ENCODE results near the gene TMEM270.
"Not testable (repeated sequence)": the region's sequence is repeated elsewhere in the genome, so short reads cannot be mapped to it uniquely, and the experiment has no call there.

The TMEM270 gene

DNA sequence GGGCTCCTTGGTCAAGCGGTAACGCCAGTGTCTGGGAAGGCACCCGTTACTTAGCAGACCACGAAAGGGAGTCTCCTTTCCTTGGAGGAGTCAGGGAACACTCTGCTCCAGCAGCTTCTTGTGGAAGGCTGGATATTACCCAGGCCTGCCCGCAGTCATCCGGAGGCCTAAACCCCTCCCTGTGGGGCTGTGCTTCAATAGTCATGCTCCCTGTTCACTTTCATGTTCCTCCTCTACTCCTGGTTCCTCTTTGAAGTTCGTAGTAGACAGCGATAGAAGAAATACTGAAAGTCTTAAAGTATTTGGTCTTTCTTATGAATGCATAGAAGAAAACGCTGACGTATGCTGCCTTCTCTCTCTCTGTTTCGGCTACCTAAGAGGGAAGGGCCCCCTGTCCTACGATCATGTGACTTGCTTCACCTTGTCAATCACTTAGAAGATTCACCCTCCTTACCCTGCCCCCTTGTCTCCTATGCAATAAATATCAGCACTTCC is 15.2 kb upstream of the TMEM270 start:
- H3K27me3 ChIP-seq (ENCODE audit: insufficient read depth, low read length): not testable (repeated sequence)

DNA sequence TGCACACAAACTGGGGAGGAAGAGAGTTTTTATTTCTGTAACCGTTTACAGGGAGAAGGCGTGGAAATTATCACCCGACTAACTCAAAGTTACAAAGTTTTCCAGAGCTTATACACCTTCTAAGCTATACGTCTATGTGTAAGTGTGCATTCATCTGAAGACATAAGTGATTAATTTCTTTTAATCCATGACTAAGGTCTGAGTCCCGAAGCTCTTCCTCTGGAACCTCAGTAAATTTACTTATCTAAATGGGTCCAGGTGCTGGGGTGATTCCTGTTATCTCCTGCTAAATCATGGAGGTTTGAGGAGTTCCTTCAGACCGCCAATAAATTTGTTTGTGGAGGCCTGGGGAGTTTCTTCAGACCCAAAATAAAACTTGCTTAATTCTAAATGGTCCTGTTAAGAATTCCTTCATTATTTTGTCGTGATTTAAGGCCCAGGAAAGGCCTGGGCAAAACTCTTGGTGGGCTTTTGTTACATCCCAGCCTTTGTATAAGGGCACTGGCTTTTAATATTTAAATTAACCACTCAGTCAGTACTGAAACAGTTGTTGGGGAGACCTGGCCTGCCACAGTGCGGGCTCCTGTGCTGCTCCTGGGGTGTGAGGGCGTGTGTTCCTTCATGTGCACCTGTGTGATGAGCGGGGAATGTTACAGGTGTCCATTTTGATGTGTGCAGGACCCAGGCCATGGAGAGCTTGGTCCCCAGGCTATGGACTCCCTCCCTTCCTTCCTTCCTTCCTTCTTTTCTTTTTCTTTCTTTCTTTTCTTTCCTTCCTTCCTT is 12.8 kb upstream of the TMEM270 start:
- Histone ChIP-seq H3K9me3 (ENCODE audit: insufficient read depth, low read depth, low read length) (peaks cover 7% of the 10 kb centered on the region; the same call in 1 of the 2 replicates), H3K9ac (ENCODE audit: low read depth, low read length) (no peak overlapping the region), H3K4me1 (ENCODE audit: insufficient read depth, low read length) (no peaks in the 10 kb centered on the region; the same call in 1 of the 2 replicates), H3K36me3 (ENCODE audit: insufficient read depth, low read depth, low read length) (no peaks in the 10 kb centered on the region), H3K27ac (ENCODE audit: low read length) (no peak overlapping the region), H3K4me3 (ENCODE audit: low read length) (no peak overlapping the region), H3K27me3 (ENCODE audit: insufficient read depth, low read length) (no peaks in the 10 kb centered on the region)

More for the DNA sequence above, 15.2 kb upstream of the TMEM270 start:
- not testable (repeated sequence) for H3K4me3 ChIP-seq (ENCODE audit: low read length); H3K27ac ChIP-seq (ENCODE audit: low read length); H3K9ac ChIP-seq (ENCODE audit: low read depth, low read length); H3K36me3 ChIP-seq (ENCODE audit: insufficient read depth, low read depth, low read length); H3K4me1 ChIP-seq (ENCODE audit: insufficient read depth, low read length); H3K9me3 ChIP-seq (ENCODE audit: insufficient read depth, low read depth, low read length)

DNA sequence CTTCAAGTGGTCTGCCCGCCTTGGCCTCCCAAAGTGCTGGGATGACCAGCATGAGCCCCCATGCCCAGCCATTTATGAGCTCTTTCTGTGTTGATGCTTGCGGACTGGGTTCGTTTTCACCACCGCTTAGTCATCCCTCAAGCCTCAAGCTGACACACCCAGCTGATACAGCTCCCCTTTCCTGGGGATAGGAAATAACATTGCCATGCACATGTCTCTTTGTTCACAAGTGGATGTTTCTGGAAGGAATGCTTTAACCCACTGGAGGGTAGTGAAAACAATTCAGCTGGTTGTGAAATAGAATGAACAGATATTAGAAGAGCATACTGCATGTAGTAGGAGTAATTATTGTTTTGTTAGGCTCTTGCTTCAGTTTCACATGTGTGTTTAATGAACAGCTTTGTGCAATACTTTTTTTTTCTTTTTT is 10.2 kb upstream of the TMEM270 start:
- Histone ChIP-seq H3K4me1 (ENCODE audit: insufficient read depth, low read length) (no peaks in the 10 kb centered on the region; the same call in 1 of the 2 replicates), H3K27me3 (ENCODE audit: insufficient read depth, low read length) (peaks cover 10% of the 10 kb centered on the region; the same call in 1 of the 2 replicates), H3K4me3 (ENCODE audit: low read length) (no peak overlapping the region), H3K9me3 (ENCODE audit: insufficient read depth, low read depth, low read length) (peaks cover 7% of the 10 kb centered on the region; the same call in 1 of the 2 replicates), H3K27ac (ENCODE audit: low read length) (no peak overlapping the region), H3K9ac (ENCODE audit: low read depth, low read length) (no peak overlapping the region), H3K36me3 (ENCODE audit: insufficient read depth, low read depth, low read length) (no peaks in the 10 kb centered on the region)

DNA sequence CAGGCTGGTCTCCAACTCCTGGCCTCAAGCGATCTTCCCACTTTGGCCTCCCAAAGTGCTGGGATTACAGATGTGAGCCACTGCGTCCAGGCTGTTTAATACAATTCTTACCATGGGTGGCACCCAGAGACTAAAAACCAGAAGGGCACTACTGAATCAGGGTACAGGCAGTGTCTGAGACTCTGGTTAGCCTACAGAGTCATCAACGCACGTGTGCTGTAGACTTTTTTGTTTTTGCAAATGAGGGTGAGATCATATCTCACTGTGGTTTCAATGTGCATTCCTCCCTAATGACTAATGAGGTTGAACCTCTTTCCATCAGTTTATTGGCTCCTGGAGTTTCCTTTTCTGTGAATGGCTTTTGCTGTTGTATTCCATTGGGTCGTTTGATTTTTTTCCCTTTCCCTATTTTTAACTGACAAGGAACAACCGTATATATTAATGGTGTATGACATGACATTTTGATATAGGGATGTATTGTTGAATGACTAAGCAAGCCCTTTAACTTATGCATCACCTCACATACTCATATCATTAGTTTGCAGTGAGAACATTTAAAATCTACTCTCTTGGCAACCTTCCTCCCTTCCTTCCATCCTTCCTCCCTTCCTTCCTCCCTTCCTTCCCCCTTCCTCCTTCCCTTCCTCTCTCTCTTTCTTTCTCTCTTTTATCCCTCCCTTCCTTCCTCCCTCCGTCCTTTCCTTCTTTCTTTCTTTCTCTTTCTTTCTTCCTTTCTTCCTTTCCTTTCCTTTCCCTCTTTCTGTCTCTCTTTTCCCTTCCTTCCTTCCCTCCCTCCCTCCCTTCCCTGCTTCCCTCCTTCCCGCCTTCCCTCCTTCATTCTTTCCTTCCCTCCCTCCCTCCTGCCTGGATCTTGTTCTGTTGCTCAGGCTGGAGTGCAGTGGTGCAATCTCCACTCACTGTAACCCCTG is 9.3 kb upstream of the TMEM270 start:
- peaks cover 7% of the 10 kb centered on the region; the same call in 1 of the 2 replicates for H3K9me3 ChIP-seq (ENCODE audit: insufficient read depth, low read depth, low read length)
- H3K4me1 ChIP-seq (ENCODE audit: insufficient read depth, low read length): no peaks in the 10 kb centered on the region; the same call in 1 of the 2 replicates
- H3K4me3 ChIP-seq (ENCODE audit: low read length): no peak overlapping the region
- H3K36me3 ChIP-seq (ENCODE audit: insufficient read depth, low read depth, low read length): no peaks in the 10 kb centered on the region
- H3K27me3 ChIP-seq (ENCODE audit: insufficient read depth, low read length): peaks cover 10% of the 10 kb centered on the region; the same call in 1 of the 2 replicates
- H3K27ac ChIP-seq (ENCODE audit: low read length): no peak overlapping the region
- H3K9ac ChIP-seq (ENCODE audit: low read depth, low read length): no peak overlapping the region

DNA sequence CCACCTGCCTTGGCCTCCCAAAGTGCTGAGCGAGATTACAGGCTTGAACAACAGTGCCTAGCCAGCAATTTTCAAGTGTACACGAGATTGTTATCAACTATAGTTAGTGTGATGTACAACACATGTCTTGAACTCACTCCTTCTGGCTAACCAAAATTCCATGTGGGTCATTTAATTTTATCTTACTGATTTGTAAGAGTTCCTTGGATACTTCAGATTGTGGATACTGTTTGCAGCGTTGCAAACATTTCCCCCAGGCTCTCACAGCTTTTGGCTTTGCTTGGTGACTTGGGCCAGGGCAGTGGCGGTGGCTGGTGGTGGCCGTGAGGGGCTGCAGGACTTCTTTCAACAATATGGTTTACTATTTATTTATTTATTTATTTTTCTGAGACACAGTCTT is 8.5 kb upstream of the TMEM270 start:
- no peaks in the 10 kb centered on the region; the same call in 1 of the 2 replicates for H3K4me1 ChIP-seq (ENCODE audit: insufficient read depth, low read length)
- H3K9me3 ChIP-seq (ENCODE audit: insufficient read depth, low read depth, low read length): peaks cover 6% of the 10 kb centered on the region; the same call in 1 of the 2 replicates
- no peaks in the 10 kb centered on the region for H3K36me3 ChIP-seq (ENCODE audit: insufficient read depth, low read depth, low read length)
- no peak overlapping the region for H3K4me3 ChIP-seq (ENCODE audit: low read length)
- H3K27me3 ChIP-seq (ENCODE audit: insufficient read depth, low read length): peaks cover 10% of the 10 kb centered on the region; the same call in 1 of the 2 replicates
- no peak overlapping the region for H3K9ac ChIP-seq (ENCODE audit: low read depth, low read length)
- H3K27ac ChIP-seq (ENCODE audit: low read length): no peak overlapping the region

DNA sequence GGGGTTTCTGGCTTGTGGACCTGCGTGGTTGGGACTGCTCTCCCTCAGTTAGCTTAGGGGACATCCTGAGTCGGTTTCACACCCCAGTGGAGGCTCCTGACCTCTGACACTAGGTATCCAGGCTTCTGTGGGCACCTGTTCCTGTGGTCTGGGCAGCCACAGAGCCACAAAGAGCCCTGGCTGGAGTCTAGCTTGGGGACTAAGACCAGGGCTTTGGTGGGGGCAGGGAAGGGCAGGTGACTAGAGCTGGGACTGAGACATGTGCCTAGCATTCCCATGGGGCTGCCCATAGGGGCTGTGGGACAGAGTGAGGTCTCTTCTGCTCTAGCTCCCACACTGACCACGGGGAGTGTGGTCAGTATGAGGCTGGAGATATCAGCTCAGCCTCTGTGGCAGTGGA is 4.0 kb upstream of the TMEM270 start:
- no peaks in the 10 kb centered on the region for H3K4me1 ChIP-seq (ENCODE audit: insufficient read depth, low read length)

DNA sequence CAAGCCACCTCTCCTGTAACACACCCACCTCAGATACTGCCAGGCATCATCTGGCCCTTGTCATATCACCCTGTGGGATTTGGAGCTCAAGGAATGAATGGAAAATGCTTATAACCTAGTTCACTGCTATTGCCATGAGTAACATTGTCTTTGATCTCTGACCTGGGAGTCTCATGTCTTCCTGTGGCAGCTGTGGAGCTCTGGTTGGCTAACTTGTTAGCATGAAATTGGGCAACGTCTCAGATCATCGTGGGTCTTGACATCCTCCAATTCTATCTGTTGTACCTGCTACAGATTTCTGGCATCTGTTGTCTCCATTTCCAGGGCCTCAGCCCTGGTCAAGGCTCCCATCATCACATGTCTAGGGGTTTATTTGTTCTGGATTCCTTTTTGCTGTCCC is 2.2 kb upstream of the TMEM270 start:
- no peak overlapping the region for H3K27ac ChIP-seq (ENCODE audit: low read length)
- H3K36me3 ChIP-seq (ENCODE audit: insufficient read depth, low read depth, low read length): no peaks in the 10 kb centered on the region
- no peaks in the 10 kb centered on the region for H3K9me3 ChIP-seq (ENCODE audit: insufficient read depth, low read depth, low read length)
- H3K27me3 ChIP-seq (ENCODE audit: insufficient read depth, low read length): peaks cover 10% of the 10 kb centered on the region; the same call in 1 of the 2 replicates
- H3K9ac ChIP-seq (ENCODE audit: low read depth, low read length): no peak overlapping the region
- H3K4me3 ChIP-seq (ENCODE audit: low read length): no peak overlapping the region
- no peaks in the 10 kb centered on the region for H3K4me1 ChIP-seq (ENCODE audit: insufficient read depth, low read length)

More for the DNA sequence above, 4.0 kb upstream of the TMEM270 start:
- Histone ChIP-seq H3K9me3 (ENCODE audit: insufficient read depth, low read depth, low read length) (no peaks in the 10 kb centered on the region), H3K4me3 (ENCODE audit: low read length) (no peak overlapping the region), H3K9ac (ENCODE audit: low read depth, low read length) (no peak overlapping the region), H3K27ac (ENCODE audit: low read length) (no peak overlapping the region), H3K36me3 (ENCODE audit: insufficient read depth, low read depth, low read length) (no peaks in the 10 kb centered on the region), H3K27me3 (ENCODE audit: insufficient read depth, low read length) (peaks cover 10% of the 10 kb centered on the region; the same call in 1 of the 2 replicates)

DNA sequence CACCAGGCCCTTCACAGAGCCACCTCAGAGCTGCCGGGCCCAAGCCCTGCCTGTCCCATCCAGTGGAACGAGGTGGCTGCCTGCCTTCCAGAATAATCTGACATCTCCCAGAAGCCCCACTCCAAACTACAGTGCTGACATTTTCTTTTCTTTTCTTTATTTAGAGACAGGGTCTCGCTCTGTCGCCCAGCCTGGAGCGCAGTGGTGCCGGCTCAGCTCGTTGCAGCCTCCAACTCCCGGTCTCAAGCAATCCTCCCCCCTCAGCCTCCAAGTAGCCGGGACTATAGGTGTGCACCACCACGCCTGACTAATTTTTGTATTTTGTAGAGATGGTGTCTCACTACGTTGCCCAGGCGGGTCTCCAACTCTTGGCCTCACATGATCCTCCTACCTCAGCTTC is 346 bp downstream of the TMEM270 start:
- no peak overlapping the region for H3K27ac ChIP-seq (ENCODE audit: low read length)
- no peak overlapping the region for H3K9ac ChIP-seq (ENCODE audit: low read depth, low read length)
- no peak overlapping the region for H3K4me3 ChIP-seq (ENCODE audit: low read length)
- H3K27me3 ChIP-seq (ENCODE audit: insufficient read depth, low read length): no peaks in the 10 kb centered on the region
- no peaks in the 10 kb centered on the region for H3K36me3 ChIP-seq (ENCODE audit: insufficient read depth, low read depth, low read length)
- no peaks in the 10 kb centered on the region for H3K4me1 ChIP-seq (ENCODE audit: insufficient read depth, low read length)
- H3K9me3 ChIP-seq (ENCODE audit: insufficient read depth, low read depth, low read length): no peaks in the 10 kb centered on the region

DNA sequence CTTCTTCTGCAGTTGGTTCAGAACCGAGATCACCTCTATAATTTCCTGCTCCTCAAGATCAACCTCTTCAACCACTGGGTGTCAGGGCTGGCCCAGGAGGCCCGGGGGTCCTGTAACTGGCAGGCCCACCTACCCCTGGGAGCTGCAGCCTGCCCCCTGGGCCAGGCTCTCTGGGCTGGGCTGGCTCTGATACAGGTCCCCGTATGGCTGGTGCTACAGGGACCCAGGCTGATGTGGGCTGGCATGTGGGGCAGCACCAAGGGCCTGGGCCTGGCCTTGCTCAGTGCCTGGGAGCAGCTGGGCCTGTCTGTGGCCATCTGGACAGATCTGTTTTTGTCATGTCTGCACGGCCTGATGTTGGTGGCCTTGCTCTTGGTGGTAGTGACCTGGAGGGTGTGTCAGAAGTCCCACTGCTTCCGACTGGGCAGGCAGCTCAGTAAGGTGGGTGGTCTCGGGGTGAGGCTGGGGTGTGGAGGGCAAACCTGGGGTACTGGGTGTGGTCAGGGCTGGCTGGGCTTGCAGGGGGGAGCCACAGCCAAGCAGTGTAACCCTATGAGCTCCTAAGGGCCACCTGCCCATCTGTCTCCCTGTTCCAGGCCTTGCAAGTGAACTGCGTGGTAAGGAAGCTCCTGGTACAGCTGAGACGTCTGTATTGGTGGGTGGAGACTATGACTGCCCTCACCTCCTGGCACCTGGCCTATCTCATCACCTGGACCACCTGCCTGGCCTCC is 4.2 kb downstream of the TMEM270 start:
- peaks cover 4% of the 10 kb centered on the region; the same call in 1 of the 2 replicates for H3K4me1 ChIP-seq (ENCODE audit: insufficient read depth, low read length)
- no peak overlapping the region for H3K27ac ChIP-seq (ENCODE audit: low read length)
- H3K9ac ChIP-seq (ENCODE audit: low read depth, low read length): no peak overlapping the region
- H3K4me3 ChIP-seq (ENCODE audit: low read length): no peak overlapping the region
- H3K36me3 ChIP-seq (ENCODE audit: insufficient read depth, low read depth, low read length): no peaks in the 10 kb centered on the region
- H3K9me3 ChIP-seq (ENCODE audit: insufficient read depth, low read depth, low read length): no peaks in the 10 kb centered on the region
- no peaks in the 10 kb centered on the region for H3K27me3 ChIP-seq (ENCODE audit: insufficient read depth, low read length)

DNA sequence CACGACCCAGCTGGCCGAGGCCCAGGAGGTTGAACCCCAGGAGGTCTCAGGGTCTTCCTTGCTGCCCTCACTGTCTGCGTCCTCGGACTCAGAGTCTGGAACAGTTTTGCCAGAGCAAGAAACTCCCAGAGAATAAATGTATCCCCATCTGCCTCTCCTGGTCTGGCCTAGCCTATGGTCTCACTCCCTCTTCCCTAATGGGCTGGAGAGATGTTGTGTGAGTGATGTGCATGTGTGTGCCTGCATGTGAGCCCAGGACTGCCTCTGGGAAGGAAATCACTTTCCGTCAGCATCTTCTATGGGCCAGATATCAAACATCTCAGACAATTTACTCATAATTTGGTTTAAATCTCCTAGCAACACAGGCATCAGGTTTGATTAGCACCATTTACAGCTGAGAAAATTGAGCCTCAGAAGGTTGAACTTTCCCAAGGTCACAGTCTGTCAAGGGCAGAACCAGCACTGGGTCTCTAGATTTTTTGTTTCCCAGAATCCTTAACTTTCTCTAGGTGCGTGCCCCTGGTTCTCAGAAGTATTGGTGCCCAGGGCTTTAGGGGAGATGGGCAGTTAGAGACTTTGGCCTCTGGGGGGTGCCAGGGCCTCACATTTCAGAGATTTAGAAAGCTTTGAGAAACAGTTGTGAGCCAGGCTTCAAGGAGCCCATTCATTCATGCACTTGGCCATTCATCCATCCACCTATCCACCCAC is 4.9 kb downstream of the TMEM270 start:
- Histone ChIP-seq H3K27ac (ENCODE audit: low read length) (no peak overlapping the region), H3K4me1 (ENCODE audit: insufficient read depth, low read length) (peaks cover 4% of the 10 kb centered on the region; the same call in 1 of the 2 replicates), H3K4me3 (ENCODE audit: low read length) (no peak overlapping the region)

More for the DNA sequence above, 4.9 kb downstream of the TMEM270 start:
- H3K9ac ChIP-seq (ENCODE audit: low read depth, low read length): no peak overlapping the region
- no peaks in the 10 kb centered on the region for H3K9me3 ChIP-seq (ENCODE audit: insufficient read depth, low read depth, low read length)
- no peaks in the 10 kb centered on the region for H3K36me3 ChIP-seq (ENCODE audit: insufficient read depth, low read depth, low read length)
- H3K27me3 ChIP-seq (ENCODE audit: insufficient read depth, low read length): no peaks in the 10 kb centered on the region

Data from iPS-20b (cell line).